Colon (tissue), 2 donors: ENCODE data around the gene ADAMTS17.
"Not testable (repeated sequence)": the region's sequence is repeated elsewhere in the genome, so short reads cannot be mapped to it uniquely, and the experiment has no call there.

Source experiments
- FAIRE-seq: peaks from 2 replicates; lab custom pipeline; 2012; peaks lifted over from hg19 to GRCh38; lab: Jason Lieb, UNC
- donor health status: control.
- donor health status: control.

The ADAMTS17 gene

DNA sequence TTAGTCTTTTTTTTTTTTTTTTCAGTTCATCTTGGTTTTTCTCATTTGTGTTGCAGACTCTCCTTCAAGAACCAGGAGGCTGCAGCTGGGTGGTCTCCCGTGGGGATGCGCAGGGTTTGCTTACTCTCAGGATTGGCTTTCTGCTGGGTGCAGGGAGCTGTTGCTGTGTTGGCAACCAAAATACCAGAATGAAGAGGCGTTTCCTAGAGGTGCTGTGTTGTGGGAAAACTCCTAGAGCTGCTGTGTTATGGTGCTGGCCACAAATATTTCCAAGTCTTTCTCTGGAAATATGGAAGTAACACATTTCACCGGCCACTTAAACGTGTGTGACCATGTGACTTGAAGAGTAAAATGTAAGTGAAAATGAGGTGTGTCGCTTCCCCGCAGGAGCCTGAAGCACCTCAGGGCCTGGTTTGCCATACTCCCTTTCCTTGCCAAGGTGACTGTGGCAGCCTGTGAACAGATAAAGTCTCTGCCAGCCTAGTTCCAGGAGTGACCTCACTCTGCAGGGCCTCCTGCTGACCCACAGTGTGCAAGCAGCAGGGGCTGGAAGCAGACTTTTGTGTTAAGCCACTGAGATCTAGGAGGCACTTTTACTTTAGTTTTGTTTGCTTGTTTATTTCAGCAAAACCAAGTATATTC lies 258.9 kb downstream of the ADAMTS17 start:
- no peak for FAIRE-seq

DNA sequence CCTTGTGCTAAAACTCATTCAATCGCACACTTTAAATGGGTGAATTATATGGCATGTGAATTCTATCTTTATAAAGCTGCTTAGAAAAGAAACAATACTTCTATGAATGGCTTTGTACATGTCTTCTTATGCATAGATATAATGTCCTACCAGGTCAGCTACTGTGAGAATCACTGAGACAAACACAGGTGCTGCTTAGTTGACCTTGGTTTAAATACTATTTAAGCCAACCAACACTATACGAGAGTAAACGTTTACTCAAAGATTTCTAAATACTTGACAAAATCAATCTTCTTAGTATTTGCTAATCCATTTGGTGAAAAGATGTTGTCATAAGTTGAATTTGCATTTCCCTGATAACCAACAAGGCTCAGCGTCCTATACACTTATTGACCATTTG lies 260.3 kb downstream of the ADAMTS17 start:
- no peak for FAIRE-seq

- FAIRE-seq, result no peak
These were observed 263.1 kb downstream of the ADAMTS17 start for GRCh38 chr15:100078511-100079220.

DNA sequence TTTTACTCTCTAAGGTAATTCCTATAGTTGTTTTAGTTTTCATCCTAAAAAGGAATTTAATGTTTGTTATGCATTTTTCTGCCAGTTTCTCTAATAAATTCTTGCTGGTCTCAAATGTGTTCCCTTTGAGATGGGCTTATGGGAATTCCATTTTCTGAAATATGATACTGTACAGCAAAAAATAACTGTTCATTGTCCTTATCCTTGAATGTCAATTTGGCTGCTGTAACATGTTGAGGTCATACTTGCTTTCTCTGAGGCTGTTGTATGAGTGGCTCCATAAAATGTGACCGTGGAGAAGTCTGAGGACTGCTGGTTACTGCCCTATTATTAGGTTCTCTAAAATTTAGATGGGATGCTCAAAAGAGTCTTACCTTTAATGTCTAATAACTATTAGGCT lies 266.5 kb downstream of the ADAMTS17 start:
- no peak for FAIRE-seq

GRCh38 chr15:100073982-100074381 lies 267.8 kb downstream of the ADAMTS17 start:
- FAIRE-seq, result no peak

- not testable (repeated sequence) for FAIRE-seq
These were observed 275.1 kb downstream of the ADAMTS17 start for GRCh38 chr15:100066521-100067280.

- no peak for FAIRE-seq
These were observed 279.8 kb downstream of the ADAMTS17 start for GRCh38 chr15:100061944-100062343.

DNA sequence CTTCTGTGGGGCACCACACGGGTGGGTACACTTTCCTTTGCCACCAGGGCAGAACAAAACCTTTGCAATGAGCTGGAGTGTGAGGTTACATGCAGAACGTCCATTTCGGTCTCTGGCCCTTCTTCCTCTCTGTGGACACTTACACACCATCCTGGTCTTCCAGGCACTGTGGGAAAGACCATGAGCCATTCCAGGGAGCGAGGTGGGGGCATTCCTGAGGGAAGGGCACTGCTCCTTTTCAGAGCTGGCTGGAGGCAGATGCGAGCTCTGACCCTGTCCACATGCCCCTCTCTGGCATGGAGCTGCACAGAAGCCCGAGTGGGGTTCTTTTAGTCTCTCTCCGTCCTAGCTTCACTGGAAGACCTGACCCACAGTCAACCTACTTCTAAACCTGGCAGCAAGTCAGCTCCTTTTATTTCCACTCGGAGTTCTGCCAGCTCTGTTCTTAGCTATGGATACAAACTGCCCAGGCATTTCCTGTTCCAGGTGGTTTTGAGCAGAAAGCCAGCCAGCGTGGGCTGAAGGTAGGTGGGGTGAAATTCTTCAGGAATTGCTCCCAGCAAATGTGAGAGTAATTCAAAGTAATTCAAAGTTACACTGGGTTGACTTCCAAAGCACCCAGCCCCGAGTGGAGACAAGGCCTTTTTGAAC lies 281.4 kb downstream of the ADAMTS17 start:
- no peak for FAIRE-seq

GRCh38 chr15:100059521-100059920 lies 282.3 kb downstream of the ADAMTS17 start:
- FAIRE-seq, result no peak

GRCh38 chr15:100059094-100059493 lies 282.7 kb downstream of the ADAMTS17 start:
- FAIRE-seq, result no peak

GRCh38 chr15:100058458-100058857 lies 283.3 kb downstream of the ADAMTS17 start:
- no peak for FAIRE-seq

GRCh38 chr15:100057281-100057680 lies 284.5 kb downstream of the ADAMTS17 start:
- no peak for FAIRE-seq

GRCh38 chr15:100056411-100057072 lies 285.2 kb downstream of the ADAMTS17 start:
- no peak for FAIRE-seq

GRCh38 chr15:100055821-100056220 lies 286.0 kb downstream of the ADAMTS17 start:
- FAIRE-seq, result no peak

DNA sequence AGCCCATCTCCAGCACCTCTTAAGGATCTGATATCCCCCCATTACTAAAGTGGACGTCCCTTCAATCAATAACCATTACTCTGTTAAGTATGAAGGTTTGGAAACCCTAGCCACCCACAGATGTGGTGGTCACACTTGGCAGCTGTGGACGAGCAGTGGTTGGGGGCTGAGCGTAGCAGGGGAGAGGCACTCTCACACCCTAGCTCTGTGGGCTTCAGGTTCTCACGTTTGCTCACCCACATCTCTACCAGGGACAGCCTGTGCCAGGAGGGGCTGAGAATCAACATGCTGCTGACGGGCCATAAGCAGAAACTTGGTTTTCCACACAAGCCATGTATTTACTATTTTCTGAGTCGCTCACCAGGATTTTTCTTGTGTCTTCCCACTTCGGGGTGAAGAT lies 287.2 kb downstream of the ADAMTS17 start:
- FAIRE-seq, result no peak

DNA sequence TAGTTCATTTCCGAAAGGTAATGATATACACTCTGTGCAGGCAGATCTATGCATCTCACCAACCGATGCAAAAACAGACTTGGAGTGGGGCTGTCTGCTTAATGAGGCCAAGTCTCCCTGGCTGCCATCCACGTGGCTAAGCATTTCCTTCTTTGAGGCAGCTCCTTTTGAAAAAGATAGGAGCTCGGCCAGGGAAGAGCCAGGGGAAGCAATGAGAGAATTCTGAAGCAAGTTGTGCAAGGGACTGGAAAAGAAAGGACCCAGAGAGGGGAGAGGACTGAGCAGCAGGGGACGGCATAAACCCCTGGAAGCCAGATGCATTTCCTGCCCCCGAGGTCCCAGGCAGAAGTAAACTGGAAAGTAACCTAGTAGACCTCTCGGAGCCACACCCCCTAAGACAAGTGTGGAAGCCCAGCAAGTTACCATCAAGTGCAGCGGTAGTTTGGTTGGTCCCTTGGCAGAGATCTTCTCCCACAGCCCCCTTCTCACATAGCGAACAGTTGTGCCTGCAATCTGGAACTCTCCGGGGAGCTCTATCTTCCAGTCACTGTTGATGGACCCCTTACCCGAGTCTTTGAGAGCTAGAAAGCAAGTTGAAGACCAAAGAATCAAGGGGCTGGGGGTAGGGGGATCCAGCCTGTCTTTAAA lies 288.2 kb downstream of the ADAMTS17 start:
- no peak for FAIRE-seq

DNA sequence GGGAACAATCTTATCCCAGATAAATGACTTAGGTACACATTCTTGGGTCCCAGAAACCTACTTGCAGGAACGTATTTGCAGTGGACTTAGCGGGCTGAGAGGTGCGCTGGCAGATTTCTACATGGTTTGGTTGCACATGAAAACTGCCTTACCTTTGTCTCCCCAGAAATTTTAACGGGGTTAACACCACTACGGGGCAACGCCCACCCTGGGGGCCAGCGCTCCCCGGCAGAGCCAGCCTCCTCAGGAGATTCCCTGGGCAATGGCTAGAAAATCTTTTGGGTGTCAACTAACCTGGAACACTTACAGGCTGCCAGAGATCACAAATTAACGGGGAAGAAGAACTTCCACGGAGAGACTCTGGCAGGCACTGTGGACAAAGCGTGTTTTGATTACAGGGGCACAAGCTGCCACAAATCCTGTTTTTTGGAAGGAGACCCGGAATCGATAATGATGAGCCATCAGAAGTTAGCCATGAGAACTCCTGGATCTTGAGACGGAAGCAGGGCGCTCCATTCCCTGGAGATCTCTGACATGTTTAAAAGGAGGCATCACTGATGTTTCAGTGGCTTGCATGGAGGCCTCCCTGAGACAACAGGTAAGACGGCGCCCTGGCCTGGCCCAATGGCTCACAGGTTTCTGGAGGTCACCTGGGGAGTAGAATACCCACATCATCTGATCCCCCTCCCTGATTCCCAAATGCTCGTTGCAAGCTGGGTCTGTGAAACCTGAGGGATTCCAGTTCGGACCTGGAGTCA lies 288.9 kb downstream of the ADAMTS17 start:
- no peak for FAIRE-seq

DNA sequence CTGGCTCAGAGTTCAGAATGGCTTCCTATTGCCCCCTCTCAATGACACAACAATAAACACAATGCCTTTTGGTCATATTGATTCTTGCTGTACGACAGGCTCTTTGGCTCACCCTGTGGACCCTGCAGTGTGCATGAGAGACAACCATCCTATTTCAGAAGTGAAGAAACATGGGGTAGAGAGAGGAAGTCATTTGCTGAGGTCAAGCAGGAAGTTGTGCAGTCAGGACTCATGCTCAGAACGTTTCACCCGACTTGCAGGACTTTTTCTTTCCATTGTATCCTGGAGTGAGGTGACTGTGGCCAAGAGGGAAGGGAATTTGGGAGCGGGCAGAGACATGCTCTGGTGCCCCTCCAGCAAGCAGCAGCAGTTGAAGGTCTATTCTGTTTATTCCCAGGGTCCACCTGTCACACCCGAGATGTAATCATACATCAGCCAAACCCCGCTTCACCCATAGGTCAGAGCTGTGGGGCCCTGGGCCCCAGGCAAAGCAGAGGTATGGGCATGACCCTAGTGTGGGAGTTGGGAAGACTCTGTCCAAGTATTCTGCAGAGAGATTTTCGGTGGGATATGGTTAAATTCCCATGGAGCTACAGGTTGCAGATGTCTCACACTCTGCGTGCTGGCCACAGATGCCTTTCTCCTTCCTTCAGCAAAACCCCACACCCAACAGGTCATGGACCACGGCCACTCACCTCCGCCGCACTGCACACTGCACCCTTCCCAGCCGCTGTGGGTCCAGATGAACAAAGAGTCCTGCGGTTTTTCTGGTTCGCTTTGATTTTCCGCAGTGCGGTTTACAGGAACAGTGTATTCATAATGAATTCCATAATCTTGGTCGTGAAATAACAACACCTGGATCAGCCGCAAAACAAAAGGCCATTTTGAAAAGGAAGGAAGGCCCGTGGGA lies 290.6 kb downstream of the ADAMTS17 start:
- no peak for FAIRE-seq

- FAIRE-seq, result no peak
These were observed 291.6 kb downstream of the ADAMTS17 start for GRCh38 chr15:100049936-100050876.
